Measurements from ENCODE around the gene HDAC4.

GRCh38 chr2:239339726-239340601, 60.9 kb downstream of the HDAC4 start:
- TF ChIP-seq CTCF (IDR thresholded peaks at IDR 0.05) (no peak), RAD21 (conservative IDR thresholded peaks at IDR 0.05 in 1 of 2, IDR thresholded peaks at IDR 0.05 in 1 of 2) (no peak), EP300 (IDR thresholded peaks at IDR 0.05) (no peak), RARB (CRISPR knock-in tag; IDR thresholded peaks at IDR 0.05) (no peak), JUNB (IDR thresholded peaks at IDR 0.05) (no peak), SMC3 (IDR thresholded peaks at IDR 0.05) (no peak), HOXB5 (CRISPR knock-in tag; IDR thresholded peaks at IDR 0.05) (no peak), RFX5 (IDR thresholded peaks at IDR 0.05) (no peak), E2F6 (IDR thresholded peaks at IDR 0.05; ENCODE audit: borderline replicate concordance, low read depth) (no peak), NPAS2 (CRISPR knock-in tag; IDR thresholded peaks at IDR 0.05; ENCODE audit: borderline replicate concordance) (no peak), POLR2A (IDR thresholded peaks at IDR 0.05; ENCODE audit: low read length) (no peak), KDM1A (IDR thresholded peaks at IDR 0.05; ENCODE audit: low read depth) (no peak)

Data from A549 (cell line).